GM21367 (cell line): ENCODE measurements around the gene CIAO2B.
"Not testable (repeated sequence)": the region's sequence is repeated elsewhere in the genome, so short reads cannot be mapped to it uniquely, and the experiment has no call there.

Experiments
- ATAC-seq: cut with Tn5 transposase; IDR thresholded peaks from one replicate; pipeline ENCODE4 v1.9.1; 2021; ENCODE audit not compliant: unreplicated experiment

The CIAO2B gene

GRCh38 chr16:66937725-66938337 is 3.6 kb upstream of the CIAO2B start:
- ATAC-seq = no peak

DNA sequence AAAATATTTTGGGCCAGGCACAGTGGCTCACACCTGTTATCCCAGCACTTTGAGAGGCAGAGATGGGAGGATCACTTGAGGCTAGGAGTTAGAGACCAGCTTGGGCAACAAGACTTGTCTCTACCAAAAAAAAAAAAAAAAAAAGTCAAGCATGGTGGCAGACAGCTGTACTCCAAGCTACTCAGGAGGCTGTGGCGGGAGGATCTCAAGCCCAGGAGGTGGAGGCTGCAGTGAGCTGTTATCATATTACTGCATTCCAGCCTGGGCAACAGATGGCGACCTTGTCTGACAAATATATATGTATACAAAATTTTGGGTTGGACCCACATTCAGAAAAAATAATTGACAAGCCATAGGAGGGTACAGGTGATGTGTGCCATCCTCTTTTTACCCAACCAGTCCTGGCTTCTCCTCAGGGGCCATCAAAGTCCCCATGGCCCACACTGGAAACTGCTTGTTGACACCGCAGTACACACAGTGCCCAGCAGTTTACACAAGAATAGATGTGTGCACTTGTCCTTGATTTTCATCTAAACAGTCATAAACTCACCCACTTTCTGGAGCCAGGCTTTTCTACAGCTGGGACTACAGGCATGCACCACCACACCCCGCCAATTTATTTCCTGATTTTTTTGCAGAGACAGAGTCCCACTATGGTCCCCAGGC is 2.8 kb upstream of the CIAO2B start:
- ATAC-seq = no peak

- no peak for ATAC-seq
Observed at GRCh38 chr16:66936462-66936861, 2.3 kb upstream of the CIAO2B start.

DNA sequence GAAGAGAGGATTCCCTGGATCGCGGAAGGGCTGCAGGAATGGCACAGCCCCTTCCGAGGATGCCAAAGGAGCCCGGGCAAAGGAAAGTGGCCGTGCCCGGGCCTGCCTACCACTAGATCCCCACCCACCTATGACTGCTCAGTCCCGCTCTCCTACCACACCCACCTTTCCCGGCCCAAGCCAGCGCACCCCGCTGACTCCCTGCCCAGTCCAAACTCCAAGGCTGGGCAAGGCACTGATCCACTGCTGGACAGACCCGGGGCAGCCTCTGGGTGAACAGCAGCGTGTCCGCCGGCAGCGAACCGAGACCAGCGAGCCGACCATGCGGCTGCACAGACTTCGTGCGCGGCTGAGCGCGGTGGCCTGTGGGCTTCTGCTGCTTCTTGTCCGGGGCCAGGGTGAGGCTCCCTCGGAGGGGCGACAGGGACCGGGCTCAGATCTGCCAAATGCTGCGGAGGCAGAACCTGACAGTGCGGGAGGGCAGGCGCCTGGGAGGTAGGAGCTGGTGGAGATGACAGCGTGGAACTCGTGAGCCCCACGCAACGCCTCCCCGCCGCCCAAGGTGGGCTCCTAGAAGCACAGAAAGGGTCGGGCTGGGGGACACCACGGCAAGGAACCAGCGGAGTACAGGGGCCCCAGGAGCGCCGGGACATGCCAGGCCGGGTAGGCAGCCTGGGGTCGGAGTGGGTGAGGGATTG is 1.3 kb upstream of the CIAO2B start, which contains the start of gene CES2:
Gene CES2 (plus strand): TSS at position 203 of the 698 bp plus-strand sequence. CDS start 120 bp downstream, at position 323.
- no peak for ATAC-seq

GRCh38 chr16:66934839-66935313 is 674 bp upstream of the CIAO2B start:
- not testable (repeated sequence) for ATAC-seq

DNA sequence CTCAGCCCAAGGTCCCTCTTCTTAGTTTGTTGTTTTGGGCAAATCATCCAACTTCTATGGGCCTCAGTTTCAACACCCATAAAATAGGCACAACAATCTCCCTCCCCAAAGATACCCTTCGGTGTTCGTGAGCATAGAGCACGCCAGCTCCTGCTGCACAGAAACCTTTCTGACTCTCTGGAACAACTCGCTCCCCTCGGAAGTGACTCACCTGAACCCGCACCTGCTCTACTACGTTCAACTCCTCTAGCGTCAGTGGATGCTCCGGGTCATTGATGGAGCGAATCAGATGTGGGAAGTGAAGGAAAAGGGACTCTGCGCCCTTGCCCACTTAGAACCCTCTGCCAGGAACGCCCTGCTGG is 445 bp downstream of the CIAO2B start:
- no peak for ATAC-seq

GRCh38 chr16:66932076-66932475 is 2.1 kb downstream of the CIAO2B start:
- no peak for ATAC-seq

- no peak for ATAC-seq
Observed at GRCh38 chr16:66931665-66932064, 2.5 kb downstream of the CIAO2B start.

- ATAC-seq = no peak
Observed at GRCh38 chr16:66930189-66930588, 4.0 kb downstream of the CIAO2B start.

GRCh38 chr16:66928702-66929388 is 5.4 kb downstream of the CIAO2B start:
- no peak for ATAC-seq

GRCh38 chr16:66927918-66928649 is 6.1 kb downstream of the CIAO2B start:
- ATAC-seq = no peak

- ATAC-seq = no peak
Observed at GRCh38 chr16:66926961-66927436, 7.2 kb downstream of the CIAO2B start.

DNA sequence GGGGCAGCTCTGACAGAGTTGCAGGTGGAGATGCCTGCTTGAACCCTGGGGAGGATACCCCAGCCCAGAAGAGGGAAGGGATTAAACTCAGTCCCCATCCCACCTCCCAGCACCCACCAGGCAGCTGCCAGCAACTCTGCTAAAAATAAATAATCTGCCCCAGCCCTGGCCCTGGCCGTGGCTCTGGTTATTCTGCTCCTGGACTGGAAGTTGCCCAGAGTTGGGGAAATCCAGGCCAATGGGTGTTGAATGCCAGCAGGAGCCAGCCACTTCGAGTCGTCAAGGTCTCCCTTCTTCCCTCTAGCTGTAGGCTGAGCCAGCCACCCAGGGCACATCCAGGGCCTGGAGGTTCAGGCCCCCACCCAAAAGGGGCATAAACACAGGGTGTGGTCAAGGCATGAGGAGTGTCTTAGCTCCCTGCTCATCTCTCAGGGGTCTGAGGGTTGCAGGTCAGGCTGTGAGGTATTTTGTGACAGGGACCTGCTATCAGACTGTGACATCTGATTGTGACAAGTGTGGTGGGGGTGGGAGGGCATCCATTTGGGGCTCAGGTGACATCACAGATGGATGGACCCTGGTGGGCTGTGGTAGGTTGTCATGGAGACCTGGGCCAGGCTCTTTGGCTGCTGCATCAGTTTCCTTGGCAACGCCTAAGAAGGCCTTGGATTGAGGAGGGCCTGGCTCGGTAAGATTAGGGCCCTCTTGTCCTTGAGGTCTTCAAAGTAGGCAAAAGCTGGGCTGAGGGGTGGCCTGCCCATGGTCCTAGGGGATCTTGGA is 7.8 kb downstream of the CIAO2B start:
- ATAC-seq = no peak

GRCh38 chr16:66925322-66925840 is 8.8 kb downstream of the CIAO2B start, which contains the start of gene RRAD:
RRAD (minus strand) TSS chr16:66925535; CDS start chr16:66925179, 356 bp downstream.
- ATAC-seq = no peak

GRCh38 chr16:66924527-66925321 is 9.5 kb downstream of the CIAO2B start:
- ATAC-seq = no peak

GRCh38 chr16:66923866-66924265 is 10.3 kb downstream of the CIAO2B start:
- ATAC-seq = no peak

DNA sequence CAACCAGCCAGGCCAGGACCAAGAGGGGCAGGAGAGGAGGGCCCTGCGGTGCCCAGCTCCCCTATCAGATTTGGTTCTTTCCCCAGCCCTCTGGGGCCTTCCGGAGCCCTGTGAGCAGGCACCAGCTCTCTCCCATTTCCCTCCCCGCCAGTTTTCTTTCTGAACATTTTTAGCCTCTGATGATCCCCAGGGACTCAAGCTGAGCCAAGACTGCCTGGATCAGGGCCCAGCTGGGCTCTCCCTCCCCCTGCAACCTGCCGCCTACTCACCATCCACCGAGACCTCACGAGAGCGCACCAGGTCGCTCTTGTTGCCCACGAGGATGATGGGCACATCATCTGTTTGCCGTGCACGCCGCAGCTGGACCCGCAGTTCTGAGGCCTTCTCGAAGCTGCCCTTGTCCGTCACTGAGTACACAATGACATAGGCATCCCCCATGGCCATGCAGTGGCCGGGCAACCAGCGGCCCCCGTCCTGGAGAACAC is 10.9 kb downstream of the CIAO2B start:
- no peak for ATAC-seq

- ATAC-seq = no peak
Observed at GRCh38 chr16:66921729-66922450, 12.3 kb downstream of the CIAO2B start.
